ENCODE data around the gene WDR73.
"Not testable (repeated sequence)": the region's sequence is repeated elsewhere in the genome, so short reads cannot be mapped to it uniquely, and the experiment has no call there.

WDR73 gene

DNA sequence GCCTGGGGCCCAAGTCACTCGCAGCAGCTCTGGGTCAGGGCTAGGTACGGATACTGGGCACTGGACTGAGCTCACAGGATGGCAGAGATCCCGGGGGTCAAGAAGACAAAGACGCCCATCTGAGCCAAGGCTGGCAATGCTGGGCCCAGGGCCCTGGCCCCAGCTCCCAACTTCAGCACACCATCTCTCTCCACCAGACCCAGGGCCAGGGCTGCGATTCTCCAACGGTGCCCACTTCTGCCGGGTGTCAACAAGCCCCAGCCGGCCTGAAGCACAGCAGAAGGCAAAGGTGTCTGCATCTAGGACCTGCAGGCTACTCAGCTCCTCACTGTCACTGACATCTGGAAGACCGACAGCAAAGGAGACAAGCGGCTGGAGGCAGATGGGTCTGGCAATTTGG, 8.6 kb downstream of the WDR73 start:
- DNase-seq: no peak
- no peak overlapping the region for H3K14ac ChIP-seq (ENCODE audit: low read length)
- H3K79me1 ChIP-seq (ENCODE audit: low read length): no peaks in the 10 kb centered on the region
- H4K91ac ChIP-seq (ENCODE audit: low read depth, low read length): no peak overlapping the region
- no peaks in the 10 kb centered on the region for H3K79me2 ChIP-seq (ENCODE audit: control insufficient read depth, insufficient read depth, low read length, poor library complexity)
- no CpG with 5 or more reads among the region's 10 CpGs for WGBS (ENCODE audit: extremely low coverage, insufficient coverage, insufficient read length)
- no peak overlapping the region for H2BK120ac ChIP-seq (ENCODE audit: insufficient read depth, low read length, poor library complexity)
- H3K4me1 ChIP-seq (ENCODE audit: control insufficient read depth in 1 of 2, insufficient read depth in 2 of 2, low read length in 2 of 2): no peaks in the 10 kb centered on the region
- H3K27me3 ChIP-seq (ENCODE audit: insufficient read depth, low read length): no peaks in the 10 kb centered on the region
- no peak overlapping the region for H2AK5ac ChIP-seq (ENCODE audit: low read length)
- H2AFZ ChIP-seq (ENCODE audit: insufficient read depth, low read length, poor library complexity): no peak overlapping the region
- H3K36me3 ChIP-seq (ENCODE audit: control insufficient read depth in 1 of 2, insufficient read depth in 2 of 2, low read length in 2 of 2): peaks cover 56 to 70% of the 10 kb centered on the region in 2 experiments
- H2BK12ac ChIP-seq (ENCODE audit: low read length): no peak overlapping the region
- H4K8ac ChIP-seq (ENCODE audit: low read depth, low read length): no peak overlapping the region
- H3K4me2 ChIP-seq (ENCODE audit: low read length): no peak overlapping the region
- no peak overlapping the region for H3K4me3 ChIP-seq (ENCODE audit: low read depth, low read length)
- no peak overlapping the region for H3K4ac ChIP-seq (ENCODE audit: low read depth, low read length)
- H3K9me3 ChIP-seq (ENCODE audit: insufficient read depth, low read depth, low read length): no peaks in the 10 kb centered on the region
- no peak overlapping the region for H2BK5ac ChIP-seq (ENCODE audit: low read depth, low read length, poor library complexity)
- no peak overlapping the region for H4K12ac ChIP-seq (ENCODE audit: low read depth, low read length)
- H3K23ac ChIP-seq (ENCODE audit: low read length): no peak overlapping the region
- no peak overlapping the region for H3K18ac ChIP-seq (ENCODE audit: low read length)
- no peak overlapping the region for H3K27ac ChIP-seq (ENCODE audit: low read depth, low read length)
- H3K9ac ChIP-seq (ENCODE audit: low read length): no peak overlapping the region

DNA sequence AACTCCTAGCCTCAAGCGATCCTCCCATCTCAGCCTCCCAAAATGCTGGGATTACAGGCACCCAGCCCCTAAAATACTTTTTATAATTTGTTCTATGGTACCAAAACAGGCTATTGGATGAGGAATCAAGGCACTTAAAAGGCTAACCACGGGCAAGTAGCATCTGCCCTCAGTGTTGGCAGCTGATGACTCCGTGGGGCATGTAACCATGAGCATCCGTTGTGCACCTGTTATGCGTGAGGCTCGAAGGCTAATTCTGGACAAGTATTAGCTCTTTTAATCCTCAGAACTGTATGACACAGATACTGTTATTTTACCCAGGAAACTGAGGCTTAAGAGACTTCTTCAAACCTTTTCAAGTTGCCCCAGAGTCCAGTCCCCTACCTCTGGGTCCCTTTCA, 10.2 kb downstream of the WDR73 start:
- Histone ChIP-seq H2BK5ac (ENCODE audit: low read depth, low read length, poor library complexity) (no peak overlapping the region), H3K4me3 (ENCODE audit: low read depth, low read length) (no peak overlapping the region), H3K14ac (ENCODE audit: low read length) (no peak overlapping the region), H3K9ac (ENCODE audit: low read length) (no peak overlapping the region), H3K79me2 (ENCODE audit: control insufficient read depth, insufficient read depth, low read length, poor library complexity) (no peaks in the 10 kb centered on the region), H3K27ac (ENCODE audit: low read depth, low read length) (no peak overlapping the region), H2BK12ac (ENCODE audit: low read length) (no peak overlapping the region), H3K4me1 (ENCODE audit: control insufficient read depth in 1 of 2, insufficient read depth in 2 of 2, low read length in 2 of 2) (no peaks in the 10 kb centered on the region), H2AK5ac (ENCODE audit: low read length) (no peak overlapping the region), H3K9me3 (ENCODE audit: insufficient read depth, low read depth, low read length) (no peaks in the 10 kb centered on the region), H4K8ac (ENCODE audit: low read depth, low read length) (no peak overlapping the region), H2BK120ac (ENCODE audit: insufficient read depth, low read length, poor library complexity) (no peak overlapping the region), H3K79me1 (ENCODE audit: low read length) (no peaks in the 10 kb centered on the region), H2AFZ (ENCODE audit: insufficient read depth, low read length, poor library complexity) (no peak overlapping the region), H3K27me3 (ENCODE audit: insufficient read depth, low read length) (no peaks in the 10 kb centered on the region), H3K4ac (ENCODE audit: low read depth, low read length) (no peak overlapping the region), H4K12ac (ENCODE audit: low read depth, low read length) (no peak overlapping the region), H3K4me2 (ENCODE audit: low read length) (no peak overlapping the region), H3K23ac (ENCODE audit: low read length) (no peak overlapping the region), H4K91ac (ENCODE audit: low read depth, low read length) (no peak overlapping the region), H3K18ac (ENCODE audit: low read length) (no peak overlapping the region), H3K36me3 (ENCODE audit: control insufficient read depth in 1 of 2, insufficient read depth in 2 of 2, low read length in 2 of 2) (peaks cover 61 to 74% of the 10 kb centered on the region in 2 experiments)
- no CpG with 5 or more reads among the region's 6 CpGs for WGBS (ENCODE audit: extremely low coverage, insufficient coverage, insufficient read length)
- DNase-seq: no peak

DNA sequence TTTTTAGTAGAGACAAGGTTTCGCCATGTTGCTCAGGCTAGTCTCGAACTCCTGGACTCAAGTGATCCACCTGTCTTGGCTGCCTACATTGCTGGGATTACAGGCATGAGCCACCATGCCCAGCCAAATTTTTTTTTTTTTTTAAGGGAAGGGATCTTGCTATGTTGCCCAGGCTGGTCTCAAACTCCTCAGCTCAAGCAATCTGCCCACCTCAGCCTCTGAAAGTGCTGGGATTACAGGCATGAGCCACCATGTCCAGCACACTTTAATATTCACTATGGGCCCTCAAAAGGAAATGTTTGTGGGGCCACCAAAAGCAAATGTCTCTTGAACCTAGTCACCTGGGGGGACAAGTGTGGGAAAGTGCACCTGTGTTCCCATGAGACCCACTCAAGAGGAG, 11.4 kb downstream of the WDR73 start:
- H3K14ac ChIP-seq (ENCODE audit: low read length); H2BK12ac ChIP-seq (ENCODE audit: low read length); H2AK5ac ChIP-seq (ENCODE audit: low read length); H3K79me1 ChIP-seq (ENCODE audit: low read length); H2AFZ ChIP-seq (ENCODE audit: insufficient read depth, low read length, poor library complexity); H3K4me1 ChIP-seq (ENCODE audit: control insufficient read depth in 1 of 2, insufficient read depth in 2 of 2, low read length in 2 of 2); H3K9ac ChIP-seq (ENCODE audit: low read length); H3K9me3 ChIP-seq (ENCODE audit: insufficient read depth, low read depth, low read length); H3K27ac ChIP-seq (ENCODE audit: low read depth, low read length); H3K4ac ChIP-seq (ENCODE audit: low read depth, low read length); H3K79me2 ChIP-seq (ENCODE audit: control insufficient read depth, insufficient read depth, low read length, poor library complexity); DNase-seq; H3K4me2 ChIP-seq (ENCODE audit: low read length); H4K91ac ChIP-seq (ENCODE audit: low read depth, low read length); H4K12ac ChIP-seq (ENCODE audit: low read depth, low read length); H3K18ac ChIP-seq (ENCODE audit: low read length); H3K27me3 ChIP-seq (ENCODE audit: insufficient read depth, low read length); H3K23ac ChIP-seq (ENCODE audit: low read length); H3K4me3 ChIP-seq (ENCODE audit: low read depth, low read length); H2BK5ac ChIP-seq (ENCODE audit: low read depth, low read length, poor library complexity); H2BK120ac ChIP-seq (ENCODE audit: insufficient read depth, low read length, poor library complexity); H4K8ac ChIP-seq (ENCODE audit: low read depth, low read length): not testable (repeated sequence)
- peaks cover 51 to 64% of the 10 kb centered on the region in 2 experiments for H3K36me3 ChIP-seq (ENCODE audit: control insufficient read depth in 1 of 2, insufficient read depth in 2 of 2, low read length in 2 of 2)
- no CpG with 5 or more reads among the region's 2 CpGs for WGBS (ENCODE audit: extremely low coverage, insufficient coverage, insufficient read length)

DNA sequence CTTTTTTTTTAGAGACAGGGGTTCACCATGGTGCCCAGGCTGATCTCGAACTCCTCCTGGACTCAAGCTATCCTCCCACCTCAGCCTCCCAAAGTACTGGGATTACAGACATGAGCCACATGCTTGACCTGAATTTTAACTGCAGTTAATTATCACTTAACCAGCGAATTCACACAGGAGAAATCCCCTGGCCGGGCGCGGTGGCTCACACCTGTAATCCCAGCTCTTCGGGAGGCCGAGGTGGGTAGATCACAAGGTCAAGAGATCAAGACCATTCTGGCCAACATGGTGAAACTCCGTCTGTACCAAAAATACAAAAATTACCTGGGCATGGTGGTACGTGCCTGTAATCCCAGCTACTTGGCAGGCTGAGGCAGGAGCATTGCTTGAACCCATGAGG, 12.2 kb downstream of the WDR73 start:
- peaks cover 48 to 58% of the 10 kb centered on the region in 2 experiments for H3K36me3 ChIP-seq (ENCODE audit: control insufficient read depth in 1 of 2, insufficient read depth in 2 of 2, low read length in 2 of 2)
- not testable (repeated sequence) for H3K18ac ChIP-seq (ENCODE audit: low read length); H3K4me3 ChIP-seq (ENCODE audit: low read depth, low read length); H3K79me1 ChIP-seq (ENCODE audit: low read length); H3K79me2 ChIP-seq (ENCODE audit: control insufficient read depth, insufficient read depth, low read length, poor library complexity); H4K12ac ChIP-seq (ENCODE audit: low read depth, low read length); H3K4me2 ChIP-seq (ENCODE audit: low read length); H3K9ac ChIP-seq (ENCODE audit: low read length); H3K9me3 ChIP-seq (ENCODE audit: insufficient read depth, low read depth, low read length); H3K4me1 ChIP-seq (ENCODE audit: control insufficient read depth in 1 of 2, insufficient read depth in 2 of 2, low read length in 2 of 2); H4K91ac ChIP-seq (ENCODE audit: low read depth, low read length); DNase-seq; H3K27me3 ChIP-seq (ENCODE audit: insufficient read depth, low read length); H2AK5ac ChIP-seq (ENCODE audit: low read length); H3K4ac ChIP-seq (ENCODE audit: low read depth, low read length); H2AFZ ChIP-seq (ENCODE audit: insufficient read depth, low read length, poor library complexity); H2BK12ac ChIP-seq (ENCODE audit: low read length); H3K27ac ChIP-seq (ENCODE audit: low read depth, low read length); H2BK120ac ChIP-seq (ENCODE audit: insufficient read depth, low read length, poor library complexity); H3K14ac ChIP-seq (ENCODE audit: low read length); H4K8ac ChIP-seq (ENCODE audit: low read depth, low read length); H2BK5ac ChIP-seq (ENCODE audit: low read depth, low read length, poor library complexity); H3K23ac ChIP-seq (ENCODE audit: low read length)
- WGBS (ENCODE audit: extremely low coverage, insufficient coverage, insufficient read length): no CpG with 5 or more reads among the region's 9 CpGs
